HepG2 (cell line): Measurements from ENCODE around the gene OGG1. TPM values are rescaled to one million over a fixed set of nuclear protein-coding genes. Genes with fewer than 3 reads are reported as not detected.

Experiments used
- AHDC1 ChIP-seq: sonication (generic); formaldehyde crosslinking; IDR thresholded peaks from 2 replicates; pipeline ENCODE4 v1.5.1; 2020; ENCODE audit warnings: mild to moderate bottlenecking, missing genetic modification reagents, borderline replicate concordance
- EEA1 ChIP-seq: sonication (generic); formaldehyde crosslinking; IDR thresholded peaks from 2 replicates; pipeline ENCODE4 v1.5.1; 2020; ENCODE audit warnings: mild to moderate bottlenecking, missing genetic modification reagents, borderline replicate concordance
- ETV6 ChIP-seq: sonication (generic); formaldehyde crosslinking; conservative IDR thresholded peaks from 2 replicates; pipeline ENCODE4 v1.4.0; 2020; ENCODE audit warnings: missing genetic modification reagents
- HDAC1 ChIP-seq: sonication (generic); formaldehyde crosslinking; IDR thresholded peaks from 2 replicates; pipeline ENCODE4 v1.5.1; 2020; ENCODE audit warnings: mild to moderate bottlenecking, missing genetic modification reagents
- HMGA1 ChIP-seq: sonication (generic); formaldehyde crosslinking; conservative IDR thresholded peaks from 2 replicates; pipeline ENCODE4 v1.4.0; 2020; ENCODE audit warnings: missing genetic modification reagents
- HNRNPH1 ChIP-seq: fragments of 200-400 bp; formaldehyde crosslinking; optimal IDR thresholded peaks from 2 replicates; pipeline ENCODE3; 2017; ENCODE audit warnings: mild to moderate bottlenecking, low read depth, low read length
- KDM4B ChIP-seq: sonication (generic); formaldehyde crosslinking; IDR thresholded peaks from 2 replicates; pipeline ENCODE4 v1.4.0; 2020; ENCODE audit warnings: missing genetic modification reagents
- MTF1 ChIP-seq: sonication (generic); formaldehyde crosslinking; IDR thresholded peaks from 2 replicates; pipeline ENCODE4 v1.5.0; 2020; ENCODE audit warnings: missing genetic modification reagents
- MTF2 ChIP-seq: sonication (generic); formaldehyde crosslinking; IDR thresholded peaks from 2 replicates; pipeline ENCODE4 v1.5.0; 2020; ENCODE audit warnings: missing genetic modification reagents, borderline replicate concordance
- NFKBIZ ChIP-seq: IDR thresholded peaks from 2 replicates; pipeline ENCODE4 v1.6.1; 2018; ENCODE audit warnings: missing genetic modification reagents, missing compliant biosample characterization
- PAF1 ChIP-seq: IDR thresholded peaks from 2 replicates; pipeline ENCODE4 v1.6.1; 2016; ENCODE audit warnings: missing genetic modification reagents, missing compliant biosample characterization
- PLRG1 ChIP-seq: fragments of 450-650 bp; conservative IDR thresholded peaks from 2 replicates; pipeline ENCODE4 v1.6.1; 2016
- PRPF4 ChIP-seq: fragments of 200-400 bp; formaldehyde crosslinking; IDR thresholded peaks from 2 replicates; pipeline ENCODE4 v1.6.1; 2016; ENCODE audit warnings: low read length, low read depth; ENCODE audit not compliant: poor library complexity, severe bottlenecking
- SATB2 ChIP-seq: sonication (generic); formaldehyde crosslinking; IDR thresholded peaks from 2 replicates; pipeline ENCODE4 v1.5.0; 2020; ENCODE audit warnings: missing genetic modification reagents
- ZNF138 ChIP-seq: sonication (generic); formaldehyde crosslinking; IDR thresholded peaks from 2 replicates; pipeline ENCODE4 v1.5.0; 2020; ENCODE audit warnings: mild to moderate bottlenecking, low read depth, missing genetic modification reagents
- ZNF142 ChIP-seq: sonication (generic); formaldehyde crosslinking; IDR thresholded peaks from 2 replicates; pipeline ENCODE4 v1.4.0; 2020; ENCODE audit warnings: missing genetic modification reagents
- ZNF24 ChIP-seq: fragments of 450-650 bp; IDR thresholded peaks from 2 replicates; pipeline ENCODE4 v1.6.1; 2017; ENCODE audit warnings: antibody characterized with exemption, mild to moderate bottlenecking
- ZNF292 ChIP-seq: sonication (generic); formaldehyde crosslinking; IDR thresholded peaks from 2 replicates; pipeline ENCODE4 v1.8.1; 2022; ENCODE audit warnings: mild to moderate bottlenecking, low read depth, missing genetic modification reagents, borderline replicate concordance
- ZNF496 ChIP-seq: sonication (generic); formaldehyde crosslinking; IDR thresholded peaks from 2 replicates; pipeline ENCODE4 v1.8.1; 2023; ENCODE audit warnings: mild to moderate bottlenecking, moderate library complexity, missing genetic modification reagents; ENCODE audit not compliant: insufficient replicate concordance
- ZNF570 ChIP-seq: sonication (generic); formaldehyde crosslinking; IDR thresholded peaks from 2 replicates; pipeline ENCODE4 v1.4.0; 2020; ENCODE audit warnings: mild to moderate bottlenecking, missing genetic modification reagents, borderline replicate concordance
- polyA plus RNA-seq, 8 experiments: library from polyadenylated mRNA; depleted of rRNA in 3 of 8; stranded (reverse) in 7 of 8; unstranded in 1 of 8; fragments of >200 nt; fragmentation: Illumina TruSeq in 4 of 8; extraction: Trizol in 4 of 8; gene quantifications; 2 replicates each; pipeline versions ENCODE4 v1.2.1 to v1.2.3, GENCODE V29; 2011 to 2016; ENCODE audit warnings: low read depth in 4 of 8, missing spikeins in 1 of 8, mixed read lengths in 1 of 8; ENCODE audit not compliant: insufficient read depth in 1 of 8
- total RNA-seq, 5 experiments: library from RNA; depleted of rRNA; stranded (reverse); fragments of >200 nt; fragmentation: Illumina TruSeq; extraction: Trizol; gene quantifications; 2 replicates each; pipeline ENCODE4 v1.2.3, GENCODE V29; 2016; ENCODE audit warnings: low read depth in 1 of 5

OGG1 gene
- total and polyA plus RNA-seq, 2 of the 13 experiments (the other 11 are each of a cell fraction or from before 2014, with no cell fraction given) = 28.7 to 33.2 TPM

GRCh38 chr3:9715764-9716437 lies 33.9 kb upstream of the OGG1 start (continued):
- TF ChIP-seq ZNF138 (CRISPR knock-in tag) = no peak
- no peak for TF ChIP-seq PRPF4
- TF ChIP-seq PAF1 (CRISPR knock-in tag) = no peak
- TF ChIP-seq EEA1 = no peak
- no peak for TF ChIP-seq ZNF496
- TF ChIP-seq MTF1 (CRISPR knock-in tag) = no peak
- TF ChIP-seq ETV6 (CRISPR knock-in tag) = no peak
- no peak for TF ChIP-seq PLRG1
- TF ChIP-seq HDAC1 (CRISPR knock-in tag) = no peak
- no peak for TF ChIP-seq SATB2 (CRISPR knock-in tag)
- no peak for TF ChIP-seq HNRNPH1
- TF ChIP-seq ZNF292 (CRISPR knock-in tag) = no peak
- peak; percentile 53; the same call in 1 of the 2 replicates for TF ChIP-seq NFKBIZ (CRISPR knock-in tag)
- no peak for TF ChIP-seq ZNF570 (CRISPR knock-in tag)
- TF ChIP-seq ZNF24 = no peak
- no peak for TF ChIP-seq ZNF142 (CRISPR knock-in tag)
- no peak for TF ChIP-seq HMGA1 (CRISPR knock-in tag)
- TF ChIP-seq KDM4B (CRISPR knock-in tag) = no peak
- TF ChIP-seq MTF2 = no peak
- TF ChIP-seq AHDC1 = no peak
